ENCODE measurements around the gene FMN1. TPM values are rescaled to one million over a fixed set of nuclear protein-coding genes. Genes with fewer than 3 reads are reported as not detected.

Gene FMN1
- total and polyA plus RNA-seq, 2 of the 8 experiments (the other 6 are each of a cell fraction or from before 2014, with no cell fraction given) = 0.27 to 3.7 TPM

DNA sequence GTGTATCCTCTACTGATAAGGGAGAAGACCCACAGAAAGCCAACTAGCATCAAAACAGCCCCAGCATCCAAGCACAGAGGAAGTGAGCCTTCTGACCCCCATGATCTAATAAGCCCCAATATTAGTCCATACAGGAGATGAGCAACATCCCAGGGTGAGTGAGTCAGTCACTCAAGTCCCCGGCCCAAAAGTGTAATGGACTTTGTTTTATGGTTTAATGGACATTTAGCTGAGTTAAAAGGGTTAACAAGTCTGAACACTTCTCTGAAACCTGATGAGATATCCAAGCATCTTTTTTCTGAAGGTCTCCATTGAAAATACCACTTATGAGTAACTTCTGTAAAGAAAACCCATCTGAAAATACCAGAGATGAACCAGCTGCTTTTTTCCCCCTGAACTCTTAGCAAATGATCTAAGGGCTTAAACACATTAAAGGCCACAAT lies 361.1 kb downstream of the FMN1 start:
- Histone ChIP-seq H3K27ac (ENCODE audit: low read depth, low read length) (no peak overlapping the region), H4K8ac (ENCODE audit: extremely low read depth, insufficient read depth, low read length) (no peak overlapping the region), H3K79me1 (ENCODE audit: low read depth, low read length) (no peaks in the 10 kb centered on the region), H3K23me2 (ENCODE audit: low read depth, low read length) (no peaks in the 10 kb centered on the region; the same call in 1 of the 2 replicates), H3K4me1 (replicated peaks in 1 of 4; ENCODE audit: control insufficient read depth in 3 of 4, insufficient read depth in 4 of 4, low read length in 3 of 4) (no peaks in the 10 kb centered on the region), H2BK5ac (ENCODE audit: low read depth, low read length) (no peak overlapping the region), H3K4me2 (ENCODE audit: insufficient read depth in 1 of 2, low read depth in 2 of 2, low read length in 2 of 2) (no peak overlapping the region), H3K23ac (ENCODE audit: insufficient read length) (no peak overlapping the region), H3K18ac (ENCODE audit: extremely low read depth, low read length) (no peak overlapping the region), H3K9me3 (ENCODE audit: insufficient read depth in 2 of 2, low read depth in 1 of 2, low read length in 1 of 2) (no peaks in the 10 kb centered on the region), H2BK12ac (ENCODE audit: low read depth, low read length) (no peak overlapping the region), H3K79me2 (ENCODE audit: control insufficient read depth in 1 of 2, insufficient read depth in 2 of 2, low read length in 2 of 2) (no peaks in the 10 kb centered on the region), H3K9ac (replicated peaks in 1 of 4; ENCODE audit: extremely low read depth in 1 of 4, low read depth in 3 of 4, low read length in 3 of 4) (no peak overlapping the region), H3K4me3 (ENCODE audit: extremely low read depth in 1 of 4, insufficient read depth in 2 of 4, low read depth in 3 of 4, low read length in 4 of 4) (no peak overlapping the region), H2BK20ac (ENCODE audit: low read length) (no peak overlapping the region), H4K5ac (ENCODE audit: insufficient read length, low read depth, low read length) (no peak overlapping the region), H3K4ac (replicated peaks; ENCODE audit: insufficient read length, low read depth, low read length) (no peak overlapping the region), H4K20me1 (replicated peaks in 1 of 2; ENCODE audit: control insufficient read depth in 1 of 2, insufficient read depth in 2 of 2, low read length in 2 of 2) (no peaks in the 10 kb centered on the region), H4K91ac (replicated peaks; ENCODE audit: insufficient read length, low read length) (no peak overlapping the region), H2AK5ac (ENCODE audit: low read depth, low read length) (no peak overlapping the region), H2AFZ (ENCODE audit: low read length) (no peak overlapping the region), H3K27me3 (replicated peaks in 1 of 4; ENCODE audit: control insufficient read depth in 3 of 4, extremely low read depth in 1 of 4, insufficient read depth in 3 of 4, low read length in 3 of 4) (no peaks in the 10 kb centered on the region), H2BK15ac (ENCODE audit: low read length) (no peak overlapping the region), H2BK120ac (replicated peaks; ENCODE audit: low read depth, low read length) (no peak overlapping the region), H3K56ac (replicated peaks; ENCODE audit: insufficient read length, low read depth, low read length) (no peak overlapping the region), H3K14ac (ENCODE audit: insufficient read length) (no peak overlapping the region), H3K36me3 (ENCODE audit: control insufficient read depth in 2 of 4, insufficient read depth in 4 of 4, low read length in 3 of 4) (no peaks in the 10 kb centered on the region)
- FAIRE-seq (no peak), DNase-seq (ENCODE audit: low read depth in 1 of 2, low spot score in 2 of 2) (no peak)
- POLR2A ChIA-PET (ENCODE audit: partially characterized antibody) = interaction anchor here (0.6 kb wide), 1 partner anchor 42 kb away, joined by 3 read pairs; no protein-coding TSS in a partner anchor
- 100% methylated on average over 1 of the region's 1 CpG; no CpG with 5 or more reads in 1 of the 2 experiments for WGBS, 2 experiments (ENCODE audit: extremely low coverage in 1 of 2, insufficient coverage in 1 of 2, insufficient read length in 1 of 2, insufficient replicate concordance in 2 of 2, low coverage in 1 of 2, low lambda C conversion rate in 2 of 2, missing lambda C conversion rate in 1 of 2)
- CTCF ChIA-PET (ENCODE audit: partially characterized antibody) = interaction anchor here (1.0 to 6.3 kb wide), 7 partner anchors 11 to 184 kb away, joined by 3 to 65 read pairs (median 5); no protein-coding TSS in a partner anchor
- TF ChIP-seq, protein P1, sequence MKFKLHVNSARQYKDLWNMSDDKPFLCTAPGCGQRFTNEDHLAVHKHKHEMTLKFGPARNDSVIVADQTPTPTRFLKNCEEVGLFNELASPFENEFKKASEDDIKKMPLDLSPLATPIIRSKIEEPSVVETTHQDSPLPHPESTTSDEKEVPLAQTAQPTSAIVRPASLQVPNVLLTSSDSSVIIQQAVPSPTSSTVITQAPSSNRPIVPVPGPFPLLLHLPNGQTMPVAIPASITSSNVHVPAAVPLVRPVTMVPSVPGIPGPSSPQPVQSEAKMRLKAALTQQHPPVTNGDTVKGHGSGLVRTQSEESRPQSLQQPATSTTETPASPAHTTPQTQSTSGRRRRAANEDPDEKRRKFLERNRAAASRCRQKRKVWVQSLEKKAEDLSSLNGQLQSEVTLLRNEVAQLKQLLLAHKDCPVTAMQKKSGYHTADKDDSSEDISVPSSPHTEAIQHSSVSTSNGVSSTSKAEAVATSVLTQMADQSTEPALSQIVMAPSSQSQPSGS (IDR thresholded peaks at IDR 0.05; ENCODE audit: low read length) = no peak
- TF ChIP-seq GABPA (IDR thresholded peaks at IDR 0.05; ENCODE audit: borderline replicate concordance, insufficient read depth, low read length) (no peak), TAF1 (IDR thresholded peaks at IDR 0.05; ENCODE audit: low read depth, low read length) (no peak), CEBPB (IDR thresholded peaks at IDR 0.05; ENCODE audit: low read depth, low read length) (no peak)
